Thyroid gland (tissue), 4 donors: ENCODE data around the gene CCDC9B.
A peak's percentile ranks its signal among the peaks of the same experiment; 100 is the strongest.

Experiments
- POLR2A ChIP-seq, 2 donors: fragments of 450-650 bp; IDR thresholded peaks; one replicate each; pipeline ENCODE4 v1.6.1; 2017; ENCODE audit warnings: antibody characterized with exemption in 2 of 2, mild to moderate bottlenecking in 2 of 2, moderate library complexity in 1 of 2
- TF ChIP-seq, protein P1 (sequence below), 6 experiments: fragments of 200-600 bp in 3 of 6; fragments of 450-650 bp in 3 of 6; sonication (generic) in 3 of 6; IDR thresholded peaks; one replicate each; pipeline ENCODE4 v1.5.1; 2016 to 2019; ENCODE audit warnings: antibody characterized with exemption in 6 of 6, mild to moderate bottlenecking in 2 of 6, inconsistent platforms in 1 of 6, moderate library complexity in 1 of 6

DNA sequence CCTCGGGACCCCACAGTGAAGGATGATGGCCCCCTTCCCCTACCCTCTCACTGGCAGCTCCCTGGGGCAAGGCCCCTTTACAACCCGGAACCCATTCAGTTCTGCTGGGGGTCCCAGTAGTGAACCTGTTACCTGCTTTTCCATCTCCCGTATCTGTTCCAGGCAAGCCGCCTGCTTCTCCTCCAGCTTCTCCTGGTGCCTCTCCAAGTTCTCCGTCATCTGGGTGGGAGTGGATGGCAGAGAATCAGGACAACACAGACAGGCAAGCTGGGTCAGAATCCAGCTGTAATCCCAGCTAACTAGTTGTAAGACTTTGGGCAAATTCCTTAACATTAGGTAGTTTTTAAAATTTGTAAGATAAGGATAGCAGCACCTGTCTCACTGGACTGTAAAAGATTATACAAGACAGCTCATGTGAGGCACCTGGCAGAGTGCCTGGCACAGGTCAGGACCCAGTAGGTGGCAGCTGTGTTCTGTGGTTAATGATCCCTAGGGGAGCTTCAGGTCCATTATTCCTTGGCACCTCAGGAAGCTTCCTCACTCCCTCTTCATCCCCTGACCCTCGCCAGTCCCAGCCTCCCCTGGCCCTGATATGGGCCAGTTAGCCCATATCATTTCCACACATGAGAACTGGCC, 51.5 kb downstream of the CCDC9B start:
- TF ChIP-seq, protein P1, sequence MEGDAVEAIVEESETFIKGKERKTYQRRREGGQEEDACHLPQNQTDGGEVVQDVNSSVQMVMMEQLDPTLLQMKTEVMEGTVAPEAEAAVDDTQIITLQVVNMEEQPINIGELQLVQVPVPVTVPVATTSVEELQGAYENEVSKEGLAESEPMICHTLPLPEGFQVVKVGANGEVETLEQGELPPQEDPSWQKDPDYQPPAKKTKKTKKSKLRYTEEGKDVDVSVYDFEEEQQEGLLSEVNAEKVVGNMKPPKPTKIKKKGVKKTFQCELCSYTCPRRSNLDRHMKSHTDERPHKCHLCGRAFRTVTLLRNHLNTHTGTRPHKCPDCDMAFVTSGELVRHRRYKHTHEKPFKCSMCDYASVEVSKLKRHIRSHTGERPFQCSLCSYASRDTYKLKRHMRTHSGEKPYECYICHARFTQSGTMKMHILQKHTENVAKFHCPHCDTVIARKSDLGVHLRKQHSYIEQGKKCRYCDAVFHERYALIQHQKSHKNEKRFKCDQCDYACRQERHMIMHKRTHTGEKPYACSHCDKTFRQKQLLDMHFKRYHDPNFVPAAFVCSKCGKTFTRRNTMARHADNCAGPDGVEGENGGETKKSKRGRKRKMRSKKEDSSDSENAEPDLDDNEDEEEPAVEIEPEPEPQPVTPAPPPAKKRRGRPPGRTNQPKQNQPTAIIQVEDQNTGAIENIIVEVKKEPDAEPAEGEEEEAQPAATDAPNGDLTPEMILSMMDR (IDR thresholded peaks at IDR 0.05): peak in 3 of 6 experiments; percentile 23 to 40 (median 31)
- TF ChIP-seq POLR2A (IDR thresholded peaks at IDR 0.05): no peak
